HG03342 (cell line): ENCODE data around the gene PER2.
"Not testable (repeated sequence)": the region's sequence is repeated elsewhere in the genome, so short reads cannot be mapped to it uniquely, and the experiment has no call there.

Experiments
- ATAC-seq: cut with Tn5 transposase; IDR thresholded peaks from one replicate; pipeline ENCODE4 v1.9.1; 2021; ENCODE audit warnings: mild to moderate bottlenecking, moderate library complexity; ENCODE audit not compliant: unreplicated experiment

Gene PER2

DNA sequence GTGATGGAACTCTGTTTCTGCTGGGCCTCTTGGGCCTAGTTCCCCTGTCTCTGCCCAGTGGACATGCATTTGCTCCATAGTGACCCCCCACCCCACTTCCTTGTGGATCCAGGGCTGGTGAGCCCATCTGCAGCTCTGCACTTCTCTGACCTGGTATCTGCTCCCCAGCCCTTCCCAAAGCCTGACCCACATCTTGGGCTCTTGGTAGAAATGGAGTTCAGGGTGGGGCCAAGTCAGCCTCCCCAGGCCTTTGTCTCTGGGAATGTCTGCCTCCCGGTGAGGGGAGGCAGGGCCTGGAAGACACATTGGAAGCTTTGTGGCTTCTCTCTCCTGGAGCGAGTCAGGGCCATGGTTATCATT, 25.6 kb upstream of the PER2 start:
- no peak for ATAC-seq

DNA sequence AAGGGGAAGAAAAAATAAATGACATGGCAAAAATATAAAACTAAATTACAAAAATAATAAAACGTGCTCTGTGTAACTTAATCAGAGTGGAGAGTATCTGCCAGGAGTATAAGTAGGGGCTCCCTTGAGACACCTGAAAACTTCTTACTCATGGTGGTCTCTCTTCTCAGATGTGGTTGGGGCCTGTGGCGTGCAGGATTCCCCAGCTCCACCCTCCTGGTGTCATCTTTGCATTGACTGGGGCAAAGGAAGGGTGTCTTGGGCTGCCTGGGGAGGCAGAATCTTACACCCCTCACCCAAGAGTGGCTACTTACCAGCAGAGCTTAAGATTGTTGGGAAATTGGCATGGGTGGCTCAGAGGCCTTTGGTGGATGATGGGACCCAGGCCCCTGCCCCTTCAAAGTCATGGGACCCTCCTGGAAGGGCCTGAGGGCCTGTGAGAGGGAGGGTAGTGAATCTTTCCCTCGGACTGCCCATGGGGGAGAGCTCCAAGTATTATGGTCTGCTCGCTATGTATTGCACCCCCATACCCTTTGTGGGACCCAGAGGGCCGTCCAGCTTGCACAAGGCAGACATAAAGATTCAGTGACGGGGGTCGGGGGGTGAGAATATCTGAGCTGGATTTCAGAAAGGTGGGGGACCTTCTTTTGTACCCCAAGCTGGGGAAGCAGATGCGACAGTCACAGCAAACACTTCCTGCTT, 25.0 kb upstream of the PER2 start:
- no peak for ATAC-seq

DNA sequence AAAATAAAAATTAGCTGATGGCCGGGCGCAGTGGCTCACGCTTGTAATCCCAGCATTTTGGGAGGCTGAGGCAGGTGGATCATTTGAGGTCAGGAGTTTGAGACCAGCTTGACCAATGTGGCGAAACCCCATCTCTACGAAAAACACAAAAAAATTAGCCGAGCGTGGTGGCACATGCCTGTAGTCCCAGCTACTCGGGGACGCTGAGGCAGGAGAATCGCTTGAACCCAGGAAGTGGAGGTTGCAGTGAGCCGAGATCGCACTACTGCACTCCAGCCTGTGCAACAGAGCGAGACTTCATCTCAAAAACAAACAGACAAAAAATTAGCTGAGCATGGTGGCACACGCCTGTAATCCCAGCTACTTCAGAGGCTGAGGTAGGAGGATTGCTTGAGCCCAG, 22.3 kb upstream of the PER2 start:
- ATAC-seq = not testable (repeated sequence)

DNA sequence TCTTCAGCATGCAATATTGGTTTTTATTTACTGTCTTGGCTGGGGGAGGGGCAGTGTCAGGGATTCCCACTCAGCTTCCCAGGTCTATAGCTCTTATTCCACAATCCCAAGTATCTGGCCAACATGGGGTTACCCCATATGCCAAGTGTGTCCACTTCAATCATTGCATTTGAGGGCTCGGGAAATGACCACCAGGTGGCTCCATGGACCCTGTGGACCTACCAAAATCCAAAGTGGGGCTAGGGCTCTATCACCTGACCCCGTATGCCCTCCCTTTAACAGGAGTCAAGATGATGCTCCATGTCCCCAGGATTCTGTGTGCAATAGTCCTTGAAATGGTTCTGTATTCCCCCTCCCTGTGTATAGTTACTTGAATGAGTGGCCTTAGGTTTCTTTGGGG, 19.8 kb upstream of the PER2 start:
- ATAC-seq = no peak

DNA sequence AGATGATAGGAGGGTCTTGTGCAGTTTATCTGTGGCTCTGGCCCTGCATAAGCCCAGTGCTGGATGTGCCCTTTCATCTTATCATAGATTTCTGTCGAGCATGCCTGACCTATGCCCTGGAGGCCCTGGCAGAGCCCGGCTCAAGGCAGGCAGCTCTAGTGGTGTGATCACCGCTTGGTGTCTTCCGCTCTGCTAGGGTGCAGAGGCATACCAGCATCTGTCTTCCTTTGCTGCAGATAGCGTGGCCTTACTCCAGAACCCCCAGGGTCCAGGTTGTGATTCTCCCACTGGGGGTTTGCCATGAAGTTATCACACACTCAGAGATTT, 18.2 kb upstream of the PER2 start:
- no peak for ATAC-seq

DNA sequence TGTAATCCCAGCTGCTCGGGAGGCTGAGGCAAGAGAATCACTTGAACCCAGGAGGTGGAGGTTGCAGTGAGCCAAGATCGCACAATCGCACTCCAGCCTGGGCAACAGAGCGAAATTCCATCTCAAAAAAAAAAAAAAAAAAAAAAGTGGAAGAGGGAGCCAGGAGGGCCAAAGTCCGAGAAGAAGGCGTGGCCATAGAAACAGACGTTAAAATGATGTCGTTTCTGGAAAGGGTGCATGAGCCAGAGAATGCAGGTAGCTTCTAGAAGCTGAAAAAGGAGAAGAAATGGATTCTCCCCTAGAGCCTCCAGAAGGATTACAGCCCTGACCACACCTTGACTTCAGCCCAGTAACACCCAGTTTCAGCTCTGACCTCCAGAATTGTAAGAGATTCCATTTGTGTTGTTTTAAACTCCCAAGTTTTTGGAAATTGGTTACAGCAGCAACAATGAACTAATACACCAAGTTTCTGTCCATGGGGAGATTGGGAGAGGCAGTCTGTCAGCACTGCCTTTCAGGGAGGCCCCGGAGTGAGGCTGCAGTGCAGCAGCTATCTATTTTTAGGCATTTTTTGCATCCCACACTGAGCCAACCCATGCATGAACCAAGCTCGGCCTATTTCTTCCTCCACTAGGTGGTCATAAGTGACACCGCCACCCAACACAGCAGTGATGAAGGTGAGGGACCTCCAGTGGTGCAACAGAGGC, 17.7 kb upstream of the PER2 start:
- no peak for ATAC-seq

DNA sequence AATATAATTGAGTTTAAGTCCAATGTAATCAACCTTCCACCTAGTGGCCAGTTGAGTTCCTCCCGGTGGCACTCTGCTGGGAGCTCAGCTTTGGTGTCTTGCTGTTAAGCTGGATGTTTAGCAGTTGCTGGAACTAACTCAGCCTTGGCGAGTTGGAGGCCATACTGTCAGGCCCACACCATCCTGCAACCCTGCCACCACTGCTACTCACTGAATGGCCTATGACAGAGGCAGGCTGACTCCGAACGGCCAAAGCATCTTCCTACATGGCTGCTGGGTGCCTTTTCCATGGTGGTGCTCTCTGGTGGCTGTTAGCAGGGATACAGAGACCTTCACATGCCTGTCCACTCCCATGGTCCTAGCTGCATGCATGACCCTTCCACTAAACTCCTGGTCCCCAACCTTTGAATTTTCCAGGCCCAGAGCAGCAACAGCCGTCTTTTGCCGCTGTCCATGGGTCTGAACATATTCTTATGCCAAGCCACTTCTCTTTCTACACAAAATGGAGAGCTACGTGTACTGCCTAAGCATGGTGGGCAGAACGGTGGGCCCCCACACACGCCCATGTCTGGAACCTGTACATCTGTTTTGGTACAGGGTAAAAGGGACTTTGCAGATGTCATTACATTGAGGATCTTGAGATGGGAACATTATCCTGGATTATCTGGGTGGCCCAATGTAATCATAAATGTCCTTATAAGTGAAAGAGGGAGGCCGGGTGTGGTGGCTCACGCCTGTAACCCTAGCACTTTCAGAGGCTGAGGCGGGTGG, 16.9 kb upstream of the PER2 start:
- no peak for ATAC-seq

DNA sequence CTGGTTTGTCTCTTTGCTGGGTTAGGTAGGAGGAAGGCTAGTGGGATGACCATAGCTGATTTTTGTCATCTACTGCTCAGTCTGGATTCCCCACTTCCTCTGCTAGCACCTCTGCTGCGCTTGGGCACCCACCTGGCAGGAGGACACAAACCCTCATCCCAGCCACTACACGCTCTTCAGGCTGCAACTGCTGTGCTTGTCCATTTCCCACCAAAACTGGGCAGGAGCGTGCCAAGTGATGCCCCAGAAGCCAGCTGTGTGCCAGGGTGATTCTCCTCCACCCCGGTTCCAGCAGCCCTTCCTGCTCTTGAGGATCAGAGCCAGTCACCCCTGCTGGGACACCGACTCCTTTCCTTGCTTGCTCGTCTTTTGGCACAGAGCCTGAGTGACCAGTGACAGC, 15.7 kb upstream of the PER2 start:
- ATAC-seq = no peak

DNA sequence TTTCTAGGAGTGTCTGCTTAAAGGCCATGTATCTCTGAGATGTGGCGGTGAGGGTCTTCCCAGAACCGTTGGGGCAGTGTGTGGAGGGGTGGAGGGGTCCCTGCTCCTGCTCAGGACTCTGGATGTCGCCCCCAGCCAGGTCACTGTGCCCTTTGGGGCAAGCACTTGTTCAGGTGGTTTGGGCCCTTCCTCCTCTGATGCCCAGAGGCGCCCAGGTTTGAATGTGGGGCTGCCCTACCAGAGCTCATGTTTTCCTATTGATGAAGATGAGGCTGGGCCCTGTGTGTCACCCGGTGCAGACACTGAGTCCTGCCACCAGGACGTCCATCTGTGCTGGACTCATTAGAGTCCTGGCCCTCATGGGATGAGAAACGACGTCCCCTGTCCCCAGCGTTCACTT, 14.3 kb upstream of the PER2 start:
- ATAC-seq = no peak

DNA sequence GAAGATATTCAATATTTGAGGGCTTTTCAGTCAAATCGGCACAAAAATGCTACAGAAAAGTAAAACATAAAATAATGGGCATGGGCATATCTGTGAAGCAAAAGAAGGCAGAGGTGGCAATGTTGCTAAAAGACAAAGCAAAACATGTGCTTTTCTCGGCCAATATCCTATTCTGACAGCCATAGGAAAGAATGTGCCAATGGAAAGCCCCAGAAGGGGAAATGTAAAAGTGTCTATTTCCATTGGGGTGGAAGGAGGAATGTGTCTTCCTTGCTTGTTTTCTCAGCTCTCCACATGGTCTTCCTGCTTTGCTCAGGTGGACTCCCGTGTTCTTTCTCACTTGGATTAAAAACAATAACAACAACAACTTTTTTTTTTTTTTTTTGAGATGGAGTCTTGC, 13.7 kb upstream of the PER2 start:
- ATAC-seq = no peak

DNA sequence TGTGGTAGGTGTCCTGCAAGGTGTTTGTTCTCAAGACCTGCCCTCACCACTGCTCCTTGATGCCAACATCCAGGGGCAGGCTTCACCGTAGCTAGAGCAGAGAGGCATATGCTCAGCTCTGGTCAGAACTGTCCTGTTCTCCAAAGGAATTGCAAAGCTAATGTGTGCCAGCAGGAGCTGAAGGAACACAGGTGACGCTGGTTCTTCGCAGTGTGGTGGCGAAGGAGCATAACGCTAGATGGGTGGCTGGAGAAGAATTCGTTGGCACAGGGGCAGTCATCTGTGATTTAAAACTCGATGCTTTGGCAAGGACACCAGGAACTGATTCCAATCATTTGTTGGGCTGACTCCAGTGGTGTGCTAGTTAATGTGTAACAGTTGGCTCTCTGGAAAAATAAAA, 11.4 kb upstream of the PER2 start:
- ATAC-seq = no peak

DNA sequence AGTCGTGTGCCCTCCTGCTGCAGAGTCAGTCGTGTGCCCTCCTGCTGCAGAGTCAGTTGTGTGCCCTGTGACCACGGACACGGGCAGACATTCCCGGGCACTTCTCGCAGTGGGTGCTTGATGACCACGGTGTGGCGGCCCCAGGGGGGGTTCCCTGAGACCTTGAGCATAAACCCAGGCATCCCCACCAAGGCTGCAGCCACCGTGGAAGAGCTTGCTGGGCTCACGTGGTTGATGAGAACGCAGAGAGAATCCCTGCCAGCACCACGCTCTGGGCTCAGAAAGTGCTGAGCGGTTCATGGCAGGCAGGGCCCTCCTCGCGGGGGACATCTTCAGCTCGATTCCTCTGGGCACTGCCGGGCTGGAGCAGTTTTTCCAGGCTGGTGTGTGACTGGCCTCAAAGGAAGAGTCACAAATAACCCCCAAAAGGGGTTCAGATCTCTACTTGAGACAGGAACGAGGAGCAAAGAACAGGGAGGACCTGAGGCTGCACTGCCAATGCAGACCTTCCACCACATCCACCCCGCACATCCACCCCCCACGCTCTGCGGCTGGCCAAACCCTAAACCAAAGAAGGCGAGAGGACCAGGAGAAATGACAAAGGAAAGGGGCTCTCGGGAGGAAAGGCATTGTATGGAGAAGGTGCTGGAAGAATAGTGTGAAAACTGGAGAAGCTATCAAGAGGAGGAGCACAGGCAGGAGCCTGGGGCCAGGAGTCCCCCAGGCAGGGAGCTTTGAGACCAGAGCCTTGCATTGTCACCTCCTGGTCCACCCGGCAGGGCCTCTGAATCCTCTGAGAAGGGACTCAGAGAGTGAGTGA, 8.4 kb upstream of the PER2 start:
- ATAC-seq = no peak

DNA sequence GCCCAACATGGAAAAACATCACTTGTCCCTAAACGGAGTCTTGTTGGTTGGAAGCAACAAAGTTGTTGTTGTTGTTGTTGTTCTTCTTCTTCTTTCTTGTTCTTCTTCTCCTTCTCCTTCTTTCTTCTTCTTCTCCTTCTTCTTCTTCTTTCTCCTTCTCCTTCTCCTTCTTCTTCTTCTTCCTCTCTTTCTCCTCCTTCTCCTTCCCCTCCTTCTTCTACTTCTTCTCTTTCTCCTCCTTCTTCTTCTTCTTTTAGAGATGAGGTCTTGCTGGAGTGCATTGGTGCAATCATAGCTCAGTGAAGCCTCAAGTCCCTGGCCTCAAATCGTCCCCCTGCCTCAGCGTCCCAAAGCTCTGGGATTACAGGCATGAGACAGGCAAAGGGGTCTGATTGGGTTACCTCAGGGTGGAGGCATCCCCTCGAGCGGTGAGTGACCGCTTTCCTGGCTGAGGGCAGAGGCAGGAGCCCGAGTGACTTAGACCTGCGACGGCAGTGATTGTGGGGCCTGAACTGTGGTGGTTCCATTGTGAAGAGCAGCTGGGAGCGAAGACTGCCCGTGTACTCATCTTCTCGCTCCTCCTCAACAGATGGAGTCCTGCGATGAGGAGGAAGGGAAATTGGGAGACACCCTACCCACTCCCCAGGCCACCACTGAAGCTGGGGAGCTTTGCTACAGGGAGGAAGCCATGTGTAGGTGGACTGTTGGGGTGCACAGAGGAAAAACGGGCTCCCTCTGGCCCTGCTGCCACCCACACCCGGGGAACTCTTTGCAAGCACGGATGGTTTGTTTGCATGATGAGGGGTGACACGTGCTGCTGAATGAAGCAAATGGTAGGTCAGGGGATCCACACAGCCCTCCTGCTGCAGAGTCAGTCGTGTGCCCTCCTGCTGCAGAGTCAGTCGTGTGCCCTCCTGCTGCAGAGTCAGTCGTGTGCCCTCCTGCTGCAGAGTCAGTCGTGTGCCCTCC, 7.0 kb upstream of the PER2 start:
- ATAC-seq = no peak

DNA sequence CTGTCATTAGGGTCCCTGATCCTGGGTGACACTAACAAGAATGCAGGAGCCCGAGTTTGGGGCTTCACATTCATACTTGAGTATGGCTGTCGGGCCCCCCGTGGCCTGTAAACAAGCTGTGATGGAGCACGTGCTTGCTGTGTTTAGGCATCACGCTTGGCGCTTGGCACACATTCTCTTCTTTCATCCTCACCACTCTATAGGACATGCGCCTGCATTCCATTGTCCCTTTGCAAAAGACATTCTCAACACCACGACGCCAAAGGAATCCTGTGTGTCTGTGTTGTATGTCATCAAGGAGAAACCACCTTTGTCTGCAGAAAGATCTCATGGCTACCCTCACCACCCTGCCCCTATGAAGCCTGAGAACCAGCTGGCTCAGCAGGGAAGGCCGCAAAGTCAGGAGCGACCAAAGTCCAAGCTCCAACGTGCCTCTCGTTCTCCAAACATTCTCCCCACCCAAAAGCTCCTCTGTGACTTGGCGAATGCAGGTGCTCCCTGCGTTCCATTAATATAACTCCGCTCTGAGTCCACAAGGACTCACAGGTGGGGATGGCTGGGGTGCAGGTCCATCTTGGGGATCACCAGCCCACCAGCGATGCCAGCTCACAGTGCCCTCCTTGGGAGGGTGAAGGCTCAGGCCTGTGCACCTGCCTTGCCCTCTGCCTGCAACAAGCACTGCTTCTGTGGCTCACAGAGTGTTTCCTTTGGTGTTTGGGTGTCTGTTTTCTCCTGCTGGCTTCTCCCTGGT, 6.2 kb upstream of the PER2 start:
- no peak for ATAC-seq

DNA sequence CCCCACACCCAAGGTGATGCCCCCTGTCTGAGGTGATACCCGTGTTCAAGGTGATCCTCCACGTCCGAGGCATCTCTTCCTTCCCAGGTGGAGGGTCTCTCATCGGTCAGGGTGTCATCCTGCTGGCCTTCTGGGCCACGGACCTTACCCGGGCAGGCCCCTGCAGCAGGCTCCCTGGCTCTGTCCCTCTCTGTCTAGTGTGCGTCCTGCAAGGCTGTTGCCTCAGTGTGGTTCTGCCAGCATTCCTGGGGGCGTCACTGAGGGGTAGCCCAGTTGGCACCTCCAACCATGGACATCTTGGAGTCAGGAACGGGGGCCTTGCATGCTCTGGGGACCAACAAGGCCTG, 5.6 kb upstream of the PER2 start:
- ATAC-seq = no peak

DNA sequence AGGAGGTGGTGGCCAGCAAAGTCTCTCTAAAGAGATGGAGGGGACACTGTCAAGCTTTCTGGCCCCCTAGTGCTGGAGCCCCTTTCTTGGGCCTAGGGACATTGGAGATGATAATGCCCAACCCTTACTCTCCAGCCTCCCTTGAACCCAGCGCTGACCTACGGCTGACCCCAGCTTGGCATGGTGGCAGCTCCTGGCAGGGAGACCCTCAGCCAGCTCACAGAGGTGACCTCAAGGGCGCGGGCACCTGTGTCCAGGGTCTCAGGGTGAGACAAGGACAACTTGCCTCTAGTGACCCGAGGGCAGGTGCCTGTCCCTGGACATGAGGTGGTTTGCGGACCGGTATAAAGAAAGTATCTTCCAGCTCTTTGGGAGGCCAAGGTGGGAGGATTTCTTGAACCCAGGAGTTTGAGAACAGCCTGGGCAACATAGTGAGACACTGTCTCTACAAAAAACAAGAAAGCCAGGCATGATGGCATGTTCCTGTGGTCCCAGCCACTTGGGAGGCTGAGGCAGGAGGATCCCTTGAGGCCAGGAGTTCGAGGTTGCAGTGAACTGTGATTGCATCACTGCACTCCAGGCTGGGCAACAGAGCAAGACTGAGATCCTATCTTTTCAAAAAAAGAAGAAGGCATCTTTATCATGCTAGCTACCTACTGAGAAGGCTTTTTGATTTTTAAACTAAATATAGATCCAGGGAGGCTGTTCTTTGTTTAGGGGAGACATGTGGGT, 3.3 kb upstream of the PER2 start:
- ATAC-seq = no peak

DNA sequence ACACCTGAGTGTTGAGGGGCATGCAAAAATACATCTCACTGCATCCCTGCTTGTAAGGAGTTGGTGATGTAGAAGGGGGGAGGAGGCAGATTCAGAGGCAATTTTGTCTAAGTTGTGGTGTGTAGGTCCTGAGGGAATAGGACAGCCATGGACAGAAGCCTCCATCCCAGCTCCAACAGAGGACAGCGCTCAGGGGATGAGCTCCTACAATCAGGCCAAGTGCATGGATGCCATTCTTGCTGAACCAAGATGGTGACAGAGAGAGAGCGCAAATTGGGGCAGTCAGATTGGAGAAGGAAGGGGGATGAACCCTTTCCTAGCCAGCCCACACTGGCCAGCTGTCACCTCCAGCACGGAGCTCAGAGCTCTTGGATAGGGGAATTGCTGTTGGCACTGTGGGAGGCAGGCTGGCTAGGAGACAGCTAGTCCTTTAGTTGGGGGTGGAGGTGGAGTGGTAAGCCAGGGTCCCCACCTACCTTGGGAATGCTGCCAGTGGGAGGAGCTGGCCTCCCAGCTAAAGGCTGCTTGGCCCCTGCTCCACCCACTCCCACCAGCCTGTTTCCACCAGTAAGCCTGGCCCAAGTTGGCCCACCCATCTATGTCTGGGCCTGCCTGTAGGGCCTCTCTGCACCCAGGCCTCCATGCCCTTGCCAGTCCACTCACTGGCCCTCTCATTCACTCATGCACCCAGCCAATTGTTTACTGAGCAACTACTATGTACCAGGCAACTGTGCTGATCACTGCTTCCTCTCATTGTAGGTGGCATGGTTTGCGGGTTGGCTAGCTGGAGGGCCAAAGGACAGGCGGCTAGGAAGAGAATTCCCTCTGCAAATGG, 2.5 kb upstream of the PER2 start:
- no peak for ATAC-seq

DNA sequence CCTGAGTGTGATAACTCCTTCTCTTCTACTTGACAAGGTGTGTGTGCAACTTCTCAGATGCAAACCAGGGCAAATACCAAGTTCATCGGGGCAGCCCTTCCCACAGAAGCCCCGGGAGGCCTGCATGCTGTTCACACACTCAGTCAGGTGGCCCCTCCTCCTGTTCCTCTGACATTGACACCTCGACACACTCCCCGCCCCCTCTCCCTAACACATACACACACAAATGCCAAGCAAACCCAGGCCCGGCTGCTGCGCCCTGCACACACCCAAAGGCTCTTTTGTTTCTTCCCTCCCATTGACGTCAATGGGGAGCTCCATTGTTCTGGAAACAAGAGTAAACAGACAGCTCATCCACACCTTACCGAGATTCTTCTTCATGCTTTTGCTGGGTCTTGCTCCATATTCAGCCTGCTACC, 1.7 kb upstream of the PER2 start:
- ATAC-seq = no peak
